ENCODE results near the gene BCL7B. TPM values are rescaled to one million over a fixed set of nuclear protein-coding genes. Genes with fewer than 3 reads are reported as not detected.

Gene BCL7B
- total and polyA plus RNA-seq, 10 donors = 40.1 to 79.2 (median 58.2) TPM

- Histone ChIP-seq H3K27ac (peak overlapping the region; percentile 43 to 97 (median 93)), H3K4me1 (peaks cover 37 to 88% (median 67%) of the 10 kb centered on the region in 6 donors), H3K36me3 (peaks cover 0 to 35% (median 18%) of the 10 kb centered on the region in 6 donors), H3K9me3 (no peaks in the 10 kb centered on the region), H3K27me3 (replicated peaks in 1 of 7) (no peaks in the 10 kb centered on the region), H3K4me3 (peak overlapping the region; percentile 6 to 97 (median 92))
- TF ChIP-seq POLR2A (IDR thresholded peaks at IDR 0.05) (no peak), POLR2AphosphoS5 (IDR thresholded peaks at IDR 0.05) (no peak)
- TF ChIP-seq, protein P1, sequence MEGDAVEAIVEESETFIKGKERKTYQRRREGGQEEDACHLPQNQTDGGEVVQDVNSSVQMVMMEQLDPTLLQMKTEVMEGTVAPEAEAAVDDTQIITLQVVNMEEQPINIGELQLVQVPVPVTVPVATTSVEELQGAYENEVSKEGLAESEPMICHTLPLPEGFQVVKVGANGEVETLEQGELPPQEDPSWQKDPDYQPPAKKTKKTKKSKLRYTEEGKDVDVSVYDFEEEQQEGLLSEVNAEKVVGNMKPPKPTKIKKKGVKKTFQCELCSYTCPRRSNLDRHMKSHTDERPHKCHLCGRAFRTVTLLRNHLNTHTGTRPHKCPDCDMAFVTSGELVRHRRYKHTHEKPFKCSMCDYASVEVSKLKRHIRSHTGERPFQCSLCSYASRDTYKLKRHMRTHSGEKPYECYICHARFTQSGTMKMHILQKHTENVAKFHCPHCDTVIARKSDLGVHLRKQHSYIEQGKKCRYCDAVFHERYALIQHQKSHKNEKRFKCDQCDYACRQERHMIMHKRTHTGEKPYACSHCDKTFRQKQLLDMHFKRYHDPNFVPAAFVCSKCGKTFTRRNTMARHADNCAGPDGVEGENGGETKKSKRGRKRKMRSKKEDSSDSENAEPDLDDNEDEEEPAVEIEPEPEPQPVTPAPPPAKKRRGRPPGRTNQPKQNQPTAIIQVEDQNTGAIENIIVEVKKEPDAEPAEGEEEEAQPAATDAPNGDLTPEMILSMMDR (IDR thresholded peaks at IDR 0.05 in 8 of 11, conservative IDR thresholded peaks at IDR 0.05 in 3 of 11) = no peak
- intact Hi-C loops (cut with DNase I; ENCODE audit: low total_unique reads) = no loop called here
- WGBS, 5 donors = 53 to 68% (median 60%) methylated on average over 18 of the region's 18 CpGs
- DNase-seq = peak; percentile 62
These were observed 37.4 kb downstream of the BCL7B start for GRCh38 chr7:73519867-73520672.

DNA sequence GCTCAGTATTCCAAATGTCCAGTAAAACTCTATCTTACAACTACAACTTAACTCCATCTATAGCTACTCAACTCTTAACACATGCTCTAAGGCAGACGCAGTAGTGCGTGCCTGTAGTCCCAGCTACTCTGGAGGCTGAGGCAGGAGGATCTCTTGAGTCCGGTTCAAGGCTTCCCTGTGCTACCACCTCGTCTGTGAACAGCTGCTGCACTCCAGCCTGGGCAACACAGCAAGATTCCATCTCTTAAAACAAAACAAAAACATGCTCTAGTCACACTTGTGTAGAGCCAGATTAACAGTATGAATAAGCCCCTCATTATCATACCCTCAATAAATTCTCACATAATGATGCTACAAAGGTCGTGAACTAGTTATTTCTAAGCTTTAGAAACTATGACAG, 39.0 kb downstream of the BCL7B start:
- no peak overlapping the region for H3K27ac ChIP-seq
- TF ChIP-seq POLR2AphosphoS5 (IDR thresholded peaks at IDR 0.05) (no peak), POLR2A (IDR thresholded peaks at IDR 0.05) (no peak)
- TF ChIP-seq, protein P1 (IDR thresholded peaks at IDR 0.05 in 8 of 11, conservative IDR thresholded peaks at IDR 0.05 in 3 of 11) = no peak

DNA sequence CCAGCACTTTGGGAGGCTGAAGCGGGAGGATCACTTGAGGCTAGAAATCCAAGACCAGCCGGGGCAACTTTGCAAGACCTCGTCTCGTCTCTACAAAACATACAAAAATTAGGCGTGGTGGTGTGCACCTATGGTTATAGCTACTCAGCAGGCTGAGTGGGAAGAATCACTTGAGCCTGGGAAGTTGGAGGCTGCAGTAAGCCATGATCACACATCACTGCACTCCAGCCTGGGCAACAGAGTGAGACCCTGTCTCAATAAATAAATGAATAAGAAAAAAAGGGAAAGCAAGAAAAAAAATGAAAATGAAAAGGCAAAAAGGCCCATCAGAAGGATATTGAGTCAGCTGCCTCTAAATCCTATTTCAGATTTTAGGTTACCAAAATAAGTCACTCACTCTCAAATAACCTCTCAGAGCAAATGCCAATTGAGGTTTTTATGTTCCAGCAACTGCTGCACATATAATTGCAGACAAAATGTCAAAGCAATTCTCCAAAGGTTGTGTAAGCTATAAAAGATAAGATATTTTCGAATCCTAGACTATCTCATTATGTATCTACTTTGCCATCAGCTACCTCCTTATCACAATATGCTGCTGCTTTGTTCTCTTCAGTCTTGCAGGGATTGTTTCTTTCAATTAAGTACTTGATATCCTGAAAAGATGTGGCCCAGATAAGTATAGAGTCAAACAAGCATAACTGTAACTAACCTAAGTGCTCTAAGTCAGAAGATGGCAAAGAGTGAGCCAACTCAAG, 40.1 kb downstream of the BCL7B start:
- Histone ChIP-seq H3K4me3 (no peak overlapping the region), H3K4me1 (peaks cover 37 to 91% (median 62%) of the 10 kb centered on the region in 6 donors), H3K27me3 (replicated peaks in 1 of 7) (no peaks in the 10 kb centered on the region), H3K9me3 (no peaks in the 10 kb centered on the region), H3K36me3 (peaks cover 0 to 61% (median 35%) of the 10 kb centered on the region in 6 donors), H3K27ac (no peak overlapping the region)
- TF ChIP-seq, protein P1 (IDR thresholded peaks at IDR 0.05 in 8 of 11, conservative IDR thresholded peaks at IDR 0.05 in 3 of 11) = no peak
- TF ChIP-seq POLR2AphosphoS5 (IDR thresholded peaks at IDR 0.05) (no peak), POLR2A (IDR thresholded peaks at IDR 0.05) (no peak)
- peak; percentile 13 for DNase-seq
- intact Hi-C loops (cut with DNase I; ENCODE audit: low total_unique reads) = no loop called here
- WGBS, 5 donors = 88 to 92% (median 90%) methylated on average over 6 of the region's 6 CpGs

More for the DNA sequence above, 39.0 kb downstream of the BCL7B start:
- intact Hi-C loops (cut with DNase I; ENCODE audit: low total_unique reads) = no loop called here
- peaks cover 0 to 51% (median 28%) of the 10 kb centered on the region in 6 donors for H3K36me3 ChIP-seq
- WGBS, 5 donors = 62 to 88% (median 84%) methylated on average over 5 of the region's 5 CpGs
- H3K27me3 ChIP-seq (replicated peaks in 1 of 7) = no peaks in the 10 kb centered on the region
- H3K9me3 ChIP-seq = no peaks in the 10 kb centered on the region
- H3K4me1 ChIP-seq = peaks cover 37 to 90% (median 67%) of the 10 kb centered on the region in 6 donors
- peak overlapping the region in 1 of 8 donors; percentile 95 for H3K4me3 ChIP-seq
- peak; percentile 27 for DNase-seq

GRCh38 chr7:73515178-73515577, 42.3 kb downstream of the BCL7B start:
- Histone ChIP-seq H3K4me1 (peaks cover 27 to 92% (median 50%) of the 10 kb centered on the region in 6 donors), H3K36me3 (peaks cover 0 to 84% (median 48%) of the 10 kb centered on the region in 6 donors), H3K27ac (no peak overlapping the region), H3K9me3 (no peaks in the 10 kb centered on the region), H3K27me3 (replicated peaks in 1 of 7) (no peaks in the 10 kb centered on the region), H3K4me3 (no peak overlapping the region)
- intact Hi-C loops (cut with DNase I; ENCODE audit: low total_unique reads) = no loop called here
- TF ChIP-seq, protein P1 (IDR thresholded peaks at IDR 0.05 in 8 of 11, conservative IDR thresholded peaks at IDR 0.05 in 3 of 11) = no peak
- DNase-seq = peak; percentile 1
- WGBS, 5 donors = 86 to 94% (median 91%) methylated on average over 3 of the region's 3 CpGs

Measured in spleen (tissue), 11 donors.